GM21390 (cell line): ENCODE results near the gene GOSR1.
"Not testable (repeated sequence)": the region's sequence is repeated elsewhere in the genome, so short reads cannot be mapped to it uniquely, and the experiment has no call there.

ENCODE experiments used
- ATAC-seq: cut with Tn5 transposase; IDR thresholded peaks from one replicate; pipeline ENCODE4 v1.9.1; 2021; ENCODE audit not compliant: unreplicated experiment

The GOSR1 gene

DNA sequence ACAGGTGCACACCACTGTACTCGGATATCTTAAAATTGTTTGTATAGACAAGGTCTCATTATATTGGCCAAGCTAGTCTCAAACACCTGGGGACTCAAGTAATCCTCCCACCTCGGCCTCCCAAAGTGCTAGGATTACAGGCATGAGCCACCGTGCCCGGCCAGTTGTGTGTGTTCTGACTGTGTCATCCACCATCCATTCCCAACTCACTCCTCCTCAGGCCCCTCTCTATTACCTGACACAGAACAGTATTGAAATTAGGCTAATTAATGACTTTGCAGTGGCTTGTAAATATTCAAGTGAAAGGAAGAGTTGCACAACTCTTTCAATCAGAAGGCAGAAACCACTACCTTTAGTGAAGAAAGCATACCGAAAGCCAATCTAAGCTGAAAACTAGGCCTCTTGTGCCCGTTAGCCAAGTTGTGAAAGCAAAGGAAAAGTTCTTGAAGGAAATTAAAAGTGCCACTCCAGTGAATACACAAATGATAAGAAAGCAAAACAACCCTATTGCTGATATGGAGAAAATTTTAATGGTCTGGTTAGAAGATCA lies 28.7 kb downstream of the GOSR1 start:
- no peak for ATAC-seq

GRCh38 chr17:30506481-30506880 lies 29.3 kb downstream of the GOSR1 start:
- no peak for ATAC-seq

DNA sequence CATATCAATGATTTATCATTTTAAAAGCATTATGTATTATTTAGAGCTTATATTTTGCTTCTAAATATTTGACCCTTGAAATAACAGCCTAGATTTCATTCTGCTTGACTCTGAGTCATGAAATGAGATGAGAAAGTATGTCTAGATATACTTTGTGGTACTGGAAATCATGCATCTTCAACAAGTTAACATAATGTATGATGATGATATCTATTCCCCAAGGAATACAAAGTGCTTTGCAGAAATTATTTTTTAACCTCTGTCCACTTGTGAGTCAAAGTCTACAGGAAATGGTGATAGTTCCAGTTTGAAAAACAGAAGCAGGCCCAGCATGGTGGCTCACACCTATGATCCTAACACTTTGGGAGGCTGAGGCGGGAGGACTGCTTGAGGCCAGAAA lies 36.1 kb downstream of the GOSR1 start:
- ATAC-seq: no peak

DNA sequence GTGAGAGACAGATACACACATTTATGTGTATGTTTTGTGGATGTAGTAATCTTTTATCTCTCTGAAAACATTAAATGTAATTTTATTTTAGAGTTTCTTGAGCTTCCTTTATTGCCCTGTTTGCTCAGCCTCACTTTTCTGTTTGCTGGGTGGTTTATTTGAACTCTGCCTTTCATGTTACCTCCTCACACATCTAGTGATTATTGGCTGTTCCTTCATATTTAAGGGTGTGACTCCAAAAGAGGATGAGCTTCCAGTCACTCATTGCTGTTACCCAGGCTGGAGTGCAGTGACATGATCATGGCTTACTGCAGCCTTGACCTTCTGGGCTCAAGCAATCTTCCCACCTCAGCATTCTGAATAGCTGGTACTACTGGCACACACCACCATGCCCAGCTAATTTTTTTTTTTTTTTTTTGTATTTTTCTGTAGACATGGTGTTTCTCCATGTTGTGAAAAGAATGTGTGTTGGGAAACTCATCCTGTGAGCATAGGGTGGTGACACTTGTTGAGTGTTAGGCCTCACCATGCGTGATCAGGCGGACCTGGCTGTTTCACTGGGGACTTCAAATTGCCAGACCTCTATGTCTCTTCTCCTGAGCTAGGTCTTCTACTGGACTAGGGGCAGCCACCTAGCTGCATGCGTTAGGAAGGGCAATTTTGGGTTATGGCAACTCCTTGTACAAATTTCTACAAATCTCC lies 37.8 kb downstream of the GOSR1 start:
- ATAC-seq: no peak

GRCh38 chr17:30517786-30518185 lies 40.6 kb downstream of the GOSR1 start:
- ATAC-seq: no peak

DNA sequence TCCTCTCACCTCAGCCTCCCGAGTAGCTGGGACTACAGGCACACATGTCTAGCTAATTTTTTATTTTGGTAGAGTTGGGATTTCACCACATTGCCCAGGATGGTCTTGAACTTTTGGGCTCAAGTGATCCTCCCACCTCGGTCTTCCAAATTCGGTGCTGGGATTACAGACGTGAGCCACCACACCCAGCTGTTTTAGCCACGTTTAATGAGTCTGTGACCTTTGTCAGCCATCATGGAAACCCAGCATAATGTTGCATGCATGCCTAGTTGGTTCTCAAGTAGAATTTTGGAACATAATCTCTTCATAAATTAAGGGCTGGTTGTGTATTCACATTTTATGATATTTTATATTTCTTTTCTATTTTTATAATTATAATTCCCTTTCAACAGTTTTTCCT lies 42.0 kb downstream of the GOSR1 start:
- no peak for ATAC-seq

- ATAC-seq: no peak
Measured at GRCh38 chr17:30519707-30520106, 42.5 kb downstream of the GOSR1 start.

DNA sequence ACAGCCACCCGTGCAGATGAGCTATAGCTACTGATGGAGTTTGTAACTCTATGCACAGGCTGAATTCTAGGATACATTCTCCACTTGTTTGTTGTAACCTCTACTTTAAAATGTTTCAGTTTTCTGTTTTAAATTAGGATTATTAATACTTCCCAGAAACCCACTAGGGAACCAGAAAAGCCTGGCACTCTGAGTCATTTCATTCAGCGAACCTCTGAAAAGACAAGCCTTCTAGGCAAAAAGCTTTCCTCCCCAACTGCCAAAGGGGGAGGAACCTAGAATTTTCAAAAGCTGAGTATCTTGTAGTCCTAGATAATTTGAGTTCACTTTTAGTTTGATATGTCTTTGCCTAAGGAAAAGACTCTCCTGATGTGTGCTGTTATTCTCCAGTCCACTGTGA lies 43.2 kb downstream of the GOSR1 start:
- no peak for ATAC-seq

DNA sequence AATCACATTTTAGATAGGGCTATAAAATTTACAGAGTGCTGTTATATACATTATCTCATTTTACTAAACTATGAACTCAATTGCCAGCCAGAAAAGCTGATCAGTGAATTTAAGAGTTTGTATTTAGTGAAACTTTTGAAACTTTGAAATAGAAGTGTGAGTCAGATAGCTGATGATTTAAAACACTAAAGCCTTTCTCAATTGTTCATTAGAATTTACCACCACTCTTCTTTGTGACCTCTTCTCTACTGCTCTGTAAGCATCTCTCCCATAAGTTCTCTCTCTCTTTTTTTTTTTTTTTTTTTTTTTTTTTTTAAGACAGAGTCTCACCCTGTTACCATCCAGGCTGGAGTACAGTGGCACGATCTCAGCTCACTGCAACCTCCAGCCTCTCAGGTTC lies 43.7 kb downstream of the GOSR1 start:
- no peak for ATAC-seq

GRCh38 chr17:30521766-30522165 lies 44.6 kb downstream of the GOSR1 start:
- no peak for ATAC-seq

GRCh38 chr17:30523236-30523635 lies 46.0 kb downstream of the GOSR1 start:
- ATAC-seq: not testable (repeated sequence)

DNA sequence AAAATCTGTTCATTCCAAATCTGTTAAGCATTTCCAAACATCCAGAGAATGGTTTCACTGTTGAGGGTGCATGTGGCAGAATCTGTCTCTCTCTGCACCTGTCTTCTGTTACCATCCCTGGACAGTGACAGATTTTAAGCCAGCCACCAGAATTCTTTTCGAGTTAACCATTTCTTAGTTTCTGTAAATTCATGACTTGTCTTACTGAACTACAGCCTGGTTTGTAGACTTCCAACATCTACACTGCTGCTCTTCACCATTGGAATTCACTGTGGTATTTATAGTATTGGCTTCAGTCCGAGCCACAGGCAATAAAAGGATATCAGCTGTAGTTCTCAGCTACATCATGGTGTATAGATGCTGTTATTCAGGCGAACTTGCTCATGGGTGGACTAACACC lies 47.6 kb downstream of the GOSR1 start:
- no peak for ATAC-seq

DNA sequence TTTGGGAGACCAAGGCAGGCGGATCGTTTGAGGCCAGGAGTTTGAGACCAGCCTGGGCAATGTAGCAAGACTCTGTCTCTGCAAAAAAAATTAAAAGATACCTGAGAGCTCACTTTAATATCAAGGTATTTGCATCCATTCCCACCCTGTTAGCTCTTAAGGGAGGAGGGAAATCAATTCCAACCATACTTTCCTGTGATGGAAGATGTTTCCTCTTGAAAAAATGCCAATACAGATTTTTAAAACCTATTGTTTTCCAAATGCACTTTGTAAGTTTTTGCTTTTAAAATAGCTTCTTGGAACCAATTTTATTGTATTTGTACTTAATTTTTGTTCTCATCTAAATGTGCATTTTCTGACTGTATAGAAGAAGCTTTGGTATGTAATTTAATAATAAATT lies 49.2 kb downstream of the GOSR1 start:
- no peak for ATAC-seq

- ATAC-seq: not testable (repeated sequence)
Measured at GRCh38 chr17:30528701-30529100, 51.5 kb downstream of the GOSR1 start.

- no peak for ATAC-seq
Measured at GRCh38 chr17:30530346-30531025, 53.3 kb downstream of the GOSR1 start.

DNA sequence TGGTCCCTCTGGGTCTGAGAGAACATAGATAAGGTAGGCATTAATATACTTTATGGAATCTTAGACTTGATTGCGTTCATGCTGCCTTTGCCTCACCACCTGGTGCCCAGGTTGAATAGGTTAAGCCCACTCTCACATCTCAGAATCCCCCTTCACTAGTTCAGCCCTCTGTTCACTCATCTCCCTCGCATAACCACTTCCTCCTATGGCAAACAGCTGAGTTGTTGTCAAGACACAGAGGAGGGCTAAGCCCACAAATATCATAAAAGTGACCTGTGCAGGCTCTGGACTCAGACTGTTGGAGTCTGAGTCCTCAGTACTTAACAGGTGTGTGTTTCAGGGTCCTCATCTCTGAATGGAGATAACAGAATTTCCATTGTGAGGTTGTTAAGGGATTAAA lies 55.7 kb downstream of the GOSR1 start:
- ATAC-seq: no peak

- ATAC-seq: no peak
Measured at GRCh38 chr17:30534298-30534697, 57.1 kb downstream of the GOSR1 start.

- ATAC-seq: no peak
Measured at GRCh38 chr17:30534938-30535921, 58.0 kb downstream of the GOSR1 start.

GRCh38 chr17:30536846-30537245 lies 59.6 kb downstream of the GOSR1 start:
- ATAC-seq: not testable (repeated sequence)

DNA sequence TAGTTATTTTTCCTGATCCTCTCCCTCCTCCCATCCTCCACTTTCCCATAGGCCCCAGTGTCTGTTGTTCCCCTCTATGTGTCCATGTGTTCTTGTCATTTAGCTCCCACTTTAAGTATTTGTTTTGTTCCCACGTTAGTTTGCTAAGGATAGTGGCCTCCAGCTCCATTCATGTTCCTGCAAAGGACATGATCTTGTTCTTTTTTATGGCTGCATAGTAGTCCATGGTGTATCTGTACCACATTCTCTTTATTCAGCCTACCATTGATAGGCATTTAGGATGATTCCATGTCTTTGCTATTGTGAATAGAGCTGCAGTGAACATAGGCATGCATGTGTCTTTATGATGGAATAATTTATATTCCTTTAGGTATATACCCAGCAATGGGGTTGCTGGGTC lies 60.5 kb downstream of the GOSR1 start:
- not testable (repeated sequence) for ATAC-seq

DNA sequence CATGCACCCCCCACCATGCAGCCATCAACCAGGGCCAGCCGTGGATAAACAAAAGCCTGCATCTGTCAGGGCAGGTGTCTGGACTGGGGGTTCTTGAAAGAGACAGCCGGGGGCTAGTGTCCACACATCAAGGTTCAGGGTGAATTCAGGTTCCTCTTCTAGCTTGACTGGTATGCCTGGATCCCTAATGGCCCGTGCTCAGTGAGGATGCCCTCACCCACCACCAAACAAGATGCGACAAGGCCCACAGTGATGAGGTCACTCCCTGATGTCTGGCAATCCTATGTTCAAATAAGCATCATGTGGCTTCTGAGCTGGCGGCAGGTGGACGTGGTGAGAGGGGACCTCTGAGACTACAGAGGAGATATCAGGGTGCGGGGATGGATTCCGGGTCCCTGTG lies 64.6 kb downstream of the GOSR1 start:
- ATAC-seq: no peak
